ENCODE measurements around the gene NCOA6. TPM values are rescaled to one million over a fixed set of nuclear protein-coding genes. Genes with fewer than 3 reads are reported as not detected.

NCOA6 gene
- total and polyA plus RNA-seq, 2 donors (not counting 1 experiment from before 2014, with no cell fraction given), result 16.0 to 31.9 TPM

DNA sequence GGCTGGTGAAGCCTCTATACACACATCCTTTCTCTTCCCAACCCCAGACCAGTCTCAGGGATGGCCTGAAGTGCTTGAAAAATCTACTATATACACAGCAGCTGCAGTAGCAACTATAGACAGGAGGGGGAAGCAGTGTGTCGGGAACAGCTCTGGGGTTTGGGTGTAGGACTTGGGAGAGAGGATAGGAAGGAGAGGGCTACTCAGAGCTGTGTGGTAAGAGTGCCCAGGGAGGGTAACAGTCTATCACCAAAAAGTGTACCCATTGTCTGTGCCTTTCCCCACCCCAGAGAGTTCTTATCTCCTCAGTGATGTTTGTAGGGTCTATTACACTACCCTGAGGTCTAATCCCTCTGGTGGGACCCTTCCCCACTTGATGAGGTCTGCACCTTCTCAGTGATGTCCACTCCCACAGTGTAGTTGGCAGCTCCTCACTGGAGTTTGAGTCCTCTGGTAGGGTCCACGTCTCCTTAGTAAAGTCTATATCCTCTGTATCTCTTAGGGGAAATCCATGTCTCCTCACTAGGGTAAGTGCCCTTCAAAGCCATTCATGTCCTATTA, 48.7 kb upstream of the NCOA6 start:
- H3K4me2 ChIP-seq (replicated peaks; ENCODE audit: low read depth, low read length, poor library complexity, severe bottlenecking), result peak overlapping the region; percentile 95

More for the DNA sequence above, 48.7 kb upstream of the NCOA6 start:
- no peaks in the 10 kb centered on the region for H3K9me3 Mint-ChIP-seq (ENCODE audit: insufficient read depth)
- ChIA-PET CTCF (interaction anchor here (0.6 to 2.3 kb wide), 10 partner anchors 8 to 335 kb away, joined by 3 to 6 read pairs (median 3); partner anchors contain the start of genes GSS, MYH7B and TRPC4AP), POLR2A (interaction anchor here (0.6 kb wide), 3 partner anchors 83 to 911 kb away, joined by 6 to 12 read pairs (median 7); no protein-coding TSS in a partner anchor)
- H3K79me2 ChIP-seq (ENCODE audit: control insufficient read depth, insufficient read depth, low read length), result peaks cover 12% of the 10 kb centered on the region
- no peak for TF ChIP-seq EZH2 (IDR thresholded peaks at IDR 0.05; ENCODE audit: borderline replicate concordance, insufficient read depth, low read depth, low read length, poor library complexity, severe bottlenecking)
- TF ChIP-seq, protein P1, sequence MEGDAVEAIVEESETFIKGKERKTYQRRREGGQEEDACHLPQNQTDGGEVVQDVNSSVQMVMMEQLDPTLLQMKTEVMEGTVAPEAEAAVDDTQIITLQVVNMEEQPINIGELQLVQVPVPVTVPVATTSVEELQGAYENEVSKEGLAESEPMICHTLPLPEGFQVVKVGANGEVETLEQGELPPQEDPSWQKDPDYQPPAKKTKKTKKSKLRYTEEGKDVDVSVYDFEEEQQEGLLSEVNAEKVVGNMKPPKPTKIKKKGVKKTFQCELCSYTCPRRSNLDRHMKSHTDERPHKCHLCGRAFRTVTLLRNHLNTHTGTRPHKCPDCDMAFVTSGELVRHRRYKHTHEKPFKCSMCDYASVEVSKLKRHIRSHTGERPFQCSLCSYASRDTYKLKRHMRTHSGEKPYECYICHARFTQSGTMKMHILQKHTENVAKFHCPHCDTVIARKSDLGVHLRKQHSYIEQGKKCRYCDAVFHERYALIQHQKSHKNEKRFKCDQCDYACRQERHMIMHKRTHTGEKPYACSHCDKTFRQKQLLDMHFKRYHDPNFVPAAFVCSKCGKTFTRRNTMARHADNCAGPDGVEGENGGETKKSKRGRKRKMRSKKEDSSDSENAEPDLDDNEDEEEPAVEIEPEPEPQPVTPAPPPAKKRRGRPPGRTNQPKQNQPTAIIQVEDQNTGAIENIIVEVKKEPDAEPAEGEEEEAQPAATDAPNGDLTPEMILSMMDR (IDR thresholded peaks at IDR 0.05), result peak; percentile 51
- H3K9ac ChIP-seq (ENCODE audit: low read length), result no peak overlapping the region
- peak overlapping the region; percentile 73 for H3K27ac Mint-ChIP-seq
- no peak overlapping the region for H2AFZ ChIP-seq (ENCODE audit: insufficient read depth, low read depth, low read length, poor library complexity, severe bottlenecking)
- no peaks in the 10 kb centered on the region for H4K20me1 ChIP-seq (ENCODE audit: control insufficient read depth, insufficient read depth, low read length, poor library complexity, severe bottlenecking)
- H3K36me3 ChIP-seq (replicated peaks in 1 of 2; ENCODE audit: control extremely low read depth in 1 of 2, control insufficient read depth in 1 of 2, extremely low read depth in 1 of 2, insufficient read depth in 2 of 2, low read length in 1 of 2), result no peaks in the 10 kb centered on the region
- H3K9me3 ChIP-seq (ENCODE audit: control extremely low read depth in 1 of 3, control insufficient read depth in 2 of 3, insufficient read depth in 1 of 3, low read length in 2 of 3), result no peaks in the 10 kb centered on the region
- WGBS (ENCODE audit: insufficient coverage), result 100% methylated on average over 1 of the region's 2 CpGs
- peak; percentile 56 for DNase-seq
- no peak for ATAC-seq (ENCODE audit: low read depth)
- no peak overlapping the region for H3K4me3 ChIP-seq (ENCODE audit: control extremely low read depth in 1 of 5, extremely low read depth in 1 of 5, insufficient read depth in 1 of 5, low read depth in 2 of 5, low read length in 4 of 5)
- H3K27me3 ChIP-seq (replicated peaks in 1 of 4; ENCODE audit: control extremely low read depth in 1 of 4, control insufficient read depth in 3 of 4, insufficient read depth in 4 of 4, low read length in 3 of 4), result no peaks in the 10 kb centered on the region
- H3K27ac ChIP-seq (ENCODE audit: low read length in 2 of 2), result no peak overlapping the region
- no peaks in the 10 kb centered on the region for H3K27me3 Mint-ChIP-seq
- intact Hi-C loops (cut with micrococcal nuclease), result no loop called here
- H3K4me3 Mint-ChIP-seq, result peak overlapping the region; percentile 81
- peaks cover 35 to 41% of the 10 kb centered on the region in 2 donors for H3K4me1 ChIP-seq (ENCODE audit: control insufficient read depth in 2 of 2, insufficient read depth in 2 of 2, low read length in 2 of 2)
- peaks cover 55% of the 10 kb centered on the region for H3K4me1 Mint-ChIP-seq

Data from B cell (primary cell).